Activated B cell treated with CpG ODN at 0.5 μM for 24 hours (primary cell): ENCODE results near the gene HINFP. TPM values are rescaled to one million over a fixed set of nuclear protein-coding genes. Genes with fewer than 3 reads are reported as not detected.

Source experiments
- ATAC-seq: fragments of 200-7000 bp; cut with Tn5 transposase; one replicate; pipeline ENCODE4 v1.10.0; 2021; ENCODE audit warnings: low read depth, mild to moderate bottlenecking, moderate library complexity
- CTCF ChIA-PET: fragments of 350-600 bp; sonication (Branson Sonifier 250); formaldehyde crosslinking; loops from one replicate; lab custom pipeline; 2021; ENCODE audit warnings: antibody characterized with exemption; lab: Charles Lee
- POLR2A ChIA-PET: fragments of 350-600 bp; sonication (Branson Sonifier 250); formaldehyde crosslinking; loops from one replicate; lab custom pipeline; 2021; ENCODE audit warnings: antibody characterized with exemption; lab: Charles Lee
- DNase-seq: peaks from one replicate; pipeline ENCODE4 v3.0.0; 2022
- H3K27ac Mint-ChIP-seq: one replicate; pipeline ENCODE4 v1.8.0; 2020; ENCODE audit warnings: mixed read lengths
- H3K27me3 Mint-ChIP-seq: one replicate; pipeline ENCODE4 v1.8.0; 2021; ENCODE audit warnings: mixed read lengths
- H3K36me3 Mint-ChIP-seq: one replicate; pipeline ENCODE4 v1.8.0; 2021; ENCODE audit warnings: low read depth, mixed read lengths
- H3K4me1 Mint-ChIP-seq: one replicate; pipeline ENCODE4 v1.8.0; 2021; ENCODE audit warnings: mixed read lengths
- H3K4me3 Mint-ChIP-seq: one replicate; pipeline ENCODE4 v1.8.0; 2020; ENCODE audit warnings: mild to moderate bottlenecking, mixed read lengths
- H3K9me3 Mint-ChIP-seq: one replicate; pipeline ENCODE4 v1.8.0; 2020; ENCODE audit warnings: mixed read lengths
- CTCF ChIP-seq: fragments of 200-600 bp; IDR thresholded peaks from one replicate; pipeline ENCODE4 v1.8.0; 2022; ENCODE audit warnings: antibody characterized with exemption, mild to moderate bottlenecking
- intact Hi-C: fragments of 100-400 bp; cut with micrococcal nuclease; formaldehyde crosslinking; loops from one replicate; pipeline ENCODE4 v1.15.1; 2024
- total RNA-seq: library from RNA; stranded (reverse); gene quantifications from 2 replicates; pipeline ENCODE4 v1.2.3, GENCODE V29; 2022

HINFP gene
- total RNA-seq, 1 donor from 2014 or later = 62.6 TPM

GRCh38 chr11:119117004-119117706, 4.2 kb upstream of the HINFP start:
- no peak overlapping the region for H3K4me3 Mint-ChIP-seq
- no peak overlapping the region for H3K27ac Mint-ChIP-seq
- TF ChIP-seq CTCF = no peak
- intact Hi-C loops = no loop called here
- CTCF ChIA-PET = no interaction called here
- H3K27me3 Mint-ChIP-seq = no peaks in the 10 kb centered on the region
- H3K4me1 Mint-ChIP-seq = peaks cover 25% of the 10 kb centered on the region
- POLR2A ChIA-PET = no interaction called here
- ATAC-seq (no peak), DNase-seq (no peak)
- H3K36me3 Mint-ChIP-seq = peaks cover 38% of the 10 kb centered on the region
- no peaks in the 10 kb centered on the region for H3K9me3 Mint-ChIP-seq

DNA sequence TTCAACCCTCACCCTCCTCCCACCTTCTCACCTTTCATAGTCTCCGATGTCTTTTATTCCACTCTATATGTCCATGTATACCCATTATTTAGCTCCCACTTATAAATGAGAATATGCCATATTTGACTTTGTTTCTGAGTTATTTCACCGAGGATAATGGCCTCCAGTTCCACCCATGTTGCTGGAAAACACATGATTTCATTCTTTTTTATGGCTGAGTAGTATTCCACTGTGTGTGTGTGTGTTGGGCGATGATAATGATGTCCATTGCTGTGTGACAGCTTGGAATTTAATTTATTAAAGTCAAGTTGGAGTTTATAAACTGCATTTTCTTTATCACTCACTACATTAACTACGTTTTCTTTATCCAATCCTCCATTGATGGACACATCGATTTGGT, 3.2 kb upstream of the HINFP start:
- TF ChIP-seq CTCF = no peak
- DNase-seq (no peak), ATAC-seq (no peak)
- ChIA-PET CTCF (no interaction called here), POLR2A (interaction anchor here (5.4 kb wide), 1 partner anchor 23 kb away, joined by 40 read pairs; a partner anchor contains a TSS)
- no peak overlapping the region for H3K27ac Mint-ChIP-seq
- peaks cover 32% of the 10 kb centered on the region for H3K36me3 Mint-ChIP-seq
- H3K27me3 Mint-ChIP-seq = no peaks in the 10 kb centered on the region
- H3K9me3 Mint-ChIP-seq = no peaks in the 10 kb centered on the region
- intact Hi-C loops = no loop called here
- H3K4me3 Mint-ChIP-seq = no peak overlapping the region
- H3K4me1 Mint-ChIP-seq = peaks cover 34% of the 10 kb centered on the region

GRCh38 chr11:119118946-119119345, 2.4 kb upstream of the HINFP start:
- intact Hi-C loops = no loop called here
- H3K9me3 Mint-ChIP-seq = no peaks in the 10 kb centered on the region
- peaks cover 32% of the 10 kb centered on the region for H3K36me3 Mint-ChIP-seq
- DNase-seq (no peak), ATAC-seq (no peak)
- no peak for TF ChIP-seq CTCF
- CTCF ChIA-PET = no interaction called here
- peaks cover 37% of the 10 kb centered on the region for H3K4me1 Mint-ChIP-seq
- no peak overlapping the region for H3K27ac Mint-ChIP-seq
- POLR2A ChIA-PET = interaction anchor here (0.5 to 5.4 kb wide), 3 partner anchors 10 to 24 kb away, joined by 7 to 40 read pairs (median 18); a partner anchor contains a TSS
- H3K27me3 Mint-ChIP-seq = no peaks in the 10 kb centered on the region
- H3K4me3 Mint-ChIP-seq = no peak overlapping the region

DNA sequence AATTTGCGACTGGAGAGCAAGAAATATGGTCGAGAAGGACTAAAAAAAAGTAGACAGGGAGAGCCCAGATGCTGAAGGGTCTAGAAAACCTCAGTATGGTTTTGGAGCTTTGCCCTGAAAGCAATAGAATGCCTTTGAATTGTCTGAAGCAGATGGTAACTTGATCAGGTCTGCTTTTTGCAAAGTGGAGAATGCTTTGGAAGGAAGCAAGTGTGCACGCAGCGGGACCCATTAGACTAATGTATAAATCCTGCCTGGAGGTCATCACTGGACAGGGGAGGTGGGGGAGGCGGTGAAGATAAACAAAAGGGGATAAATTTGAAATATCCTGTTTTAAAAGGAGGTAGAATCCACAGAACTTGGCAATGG, 757 bp upstream of the HINFP start:
- peaks cover 33% of the 10 kb centered on the region for H3K4me1 Mint-ChIP-seq
- ATAC-seq = no peak
- peaks cover 34% of the 10 kb centered on the region for H3K36me3 Mint-ChIP-seq
- H3K4me3 Mint-ChIP-seq = peak overlapping the region; percentile 94
- H3K9me3 Mint-ChIP-seq = no peaks in the 10 kb centered on the region
- no peak for TF ChIP-seq CTCF
- ChIA-PET CTCF (interaction anchor here (1.0 to 2.0 kb wide), 3 partner anchors 14 to 76 kb away, joined by 4 to 9 read pairs (median 4); partner anchors contain the start of gene C2CD2L), POLR2A (interaction anchor here (1.5 to 5.4 kb wide), 8 partner anchors 11 to 102 kb away, joined by 8 to 40 read pairs (median 15); partner anchors contain the start of genes C2CD2L, DPAGT1, HMBS and NLRX1)
- peak overlapping the region; percentile 92 for H3K27ac Mint-ChIP-seq
- H3K27me3 Mint-ChIP-seq = no peaks in the 10 kb centered on the region
- no peak for DNase-seq
- intact Hi-C loops = loop anchor here (1.0 kb wide), 8 partner anchors 13 to 214 kb away; partner anchors contain the start of genes C2CD2L, DPAGT1, HYOU1 and RNF26

GRCh38 chr11:119121811-119122124, 388 bp downstream of the HINFP start:
- Mint-ChIP-seq H3K27ac (peak overlapping the region; percentile 92), H3K27me3 (no peaks in the 10 kb centered on the region), H3K36me3 (peaks cover 30% of the 10 kb centered on the region), H3K9me3 (no peaks in the 10 kb centered on the region), H3K4me1 (peaks cover 32% of the 10 kb centered on the region), H3K4me3 (peak overlapping the region; percentile 94)
- DNase-seq (no peak), ATAC-seq (no peak)
- no peak for TF ChIP-seq CTCF
- intact Hi-C loops = loop anchor here (1.0 kb wide), 8 partner anchors 14 to 213 kb away; partner anchors contain the start of genes C2CD2L, DPAGT1, HYOU1 and RNF26
- ChIA-PET CTCF (interaction anchor here (1.2 kb wide), 1 partner anchor 47 kb away, joined by 3 read pairs; no protein-coding TSS in a partner anchor), POLR2A (interaction anchor here (0.6 to 5.4 kb wide), 19 partner anchors 9 to 1109 kb away, joined by 3 to 40 read pairs (median 4); partner anchors contain the start of genes C2CD2L, DPAGT1, HMBS and NLRX1)
